Stimulated activated CD8-positive, alpha-beta memory T cell treated with anti-CD3 and anti-CD28 coated beads, Interleukin-7, amount 100 ng/mL, for 24 hours (primary cell): ENCODE results near the gene CDH23.

Experiments used
- DNase-seq: peaks from one replicate; pipeline ENCODE4 v3.0.0-alpha.2; 2020; ENCODE audit warnings: low read depth

Gene CDH23

GRCh38 chr10:71537681-71538080 is 141.0 kb downstream of the CDH23 start:
- DNase-seq, result no peak

GRCh38 chr10:71538608-71539260 is 142.0 kb downstream of the CDH23 start:
- DNase-seq, result no peak

GRCh38 chr10:71539442-71540118 is 142.9 kb downstream of the CDH23 start:
- DNase-seq, result no peak

- DNase-seq, result no peak
Measured at GRCh38 chr10:71542478-71542877, 145.8 kb downstream of the CDH23 start.

- DNase-seq, result no peak
Measured at GRCh38 chr10:71543608-71544170, 147.0 kb downstream of the CDH23 start.

- DNase-seq, result no peak
Measured at GRCh38 chr10:71545001-71545400, 148.3 kb downstream of the CDH23 start.

- DNase-seq, result no peak
Measured at GRCh38 chr10:71546220-71546619, 149.5 kb downstream of the CDH23 start.

GRCh38 chr10:71547312-71547711 is 150.6 kb downstream of the CDH23 start:
- DNase-seq, result no peak

- no peak for DNase-seq
Measured at GRCh38 chr10:71547876-71548846, 151.4 kb downstream of the CDH23 start.

GRCh38 chr10:71549766-71550533 is 153.2 kb downstream of the CDH23 start:
- DNase-seq, result no peak

- DNase-seq, result no peak
Measured at GRCh38 chr10:71550628-71551027, 153.9 kb downstream of the CDH23 start.

GRCh38 chr10:71551970-71552369 is 155.2 kb downstream of the CDH23 start:
- no peak for DNase-seq

GRCh38 chr10:71553432-71553831 is 156.7 kb downstream of the CDH23 start:
- no peak for DNase-seq

GRCh38 chr10:71554671-71555070 is 158.0 kb downstream of the CDH23 start:
- no peak for DNase-seq

- no peak for DNase-seq
Measured at GRCh38 chr10:71555087-71555723, 158.5 kb downstream of the CDH23 start.

GRCh38 chr10:71555724-71556119 is 159.0 kb downstream of the CDH23 start:
- DNase-seq, result no peak

GRCh38 chr10:71558991-71559390 is 162.3 kb downstream of the CDH23 start:
- no peak for DNase-seq

- DNase-seq, result no peak
Measured at GRCh38 chr10:71561003-71561574, 164.4 kb downstream of the CDH23 start.

- no peak for DNase-seq
Measured at GRCh38 chr10:71562181-71562580, 165.5 kb downstream of the CDH23 start.

GRCh38 chr10:71562904-71563303 is 166.2 kb downstream of the CDH23 start:
- no peak for DNase-seq
